Limb (tissue), 2 donors: Measurements from ENCODE around the gene CEP83.

ENCODE experiments used
- DNase-seq, 2 donors: peaks; one replicate each; pipeline ENCODE4 v3.0.0-alpha.2; 2016; ENCODE audit errors: extremely low spot score in 2 of 2

CEP83 gene

GRCh38 chr12:94305130-94305957, 154.3 kb downstream of the CEP83 start:
- no peak for DNase-seq

- no peak for DNase-seq
These were observed 155.1 kb downstream of the CEP83 start for GRCh38 chr12:94304566-94305061.

DNA sequence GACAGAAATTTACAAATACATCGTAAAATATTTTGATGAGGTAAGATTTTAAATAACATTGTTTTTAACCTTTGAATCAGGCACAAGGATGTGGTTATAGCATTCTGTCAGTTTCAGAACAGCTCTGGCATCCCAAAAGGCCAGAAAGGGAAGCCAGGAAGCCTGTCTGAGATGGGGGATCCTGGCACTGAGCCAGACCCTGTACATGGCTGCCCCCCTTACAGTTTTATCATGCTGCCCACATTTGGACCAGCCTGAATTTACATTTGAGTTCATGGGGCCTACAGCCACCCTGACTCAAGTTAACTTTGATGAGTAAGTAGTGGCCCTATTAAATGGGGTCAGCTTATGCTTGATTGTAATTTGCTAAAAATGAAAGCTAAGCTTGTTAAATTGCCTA, 155.7 kb downstream of the CEP83 start:
- DNase-seq, result no peak

DNA sequence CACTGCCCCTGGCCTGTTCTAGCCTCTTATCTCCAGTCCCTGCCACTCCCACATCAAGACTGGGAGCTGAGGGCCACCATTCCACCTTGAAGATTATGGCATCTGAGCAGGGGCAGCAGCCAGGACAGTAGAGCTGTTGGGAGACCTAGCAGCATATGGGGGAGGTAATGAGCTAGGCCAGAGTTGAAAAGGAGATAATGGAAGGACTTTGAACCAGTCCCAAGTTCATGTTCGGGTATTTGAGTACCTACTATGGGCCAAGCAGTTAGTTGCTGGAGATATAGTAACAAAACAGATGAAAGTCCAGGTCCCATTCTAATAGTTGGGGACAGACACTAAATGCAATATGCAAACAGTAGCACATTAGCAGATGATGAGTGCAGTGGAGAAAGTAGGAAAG, 159.8 kb downstream of the CEP83 start:
- DNase-seq, result no peak

- DNase-seq, result no peak
These were observed 161.7 kb downstream of the CEP83 start for GRCh38 chr12:94297876-94298505.

GRCh38 chr12:94297096-94297699, 162.5 kb downstream of the CEP83 start:
- DNase-seq, result no peak

DNA sequence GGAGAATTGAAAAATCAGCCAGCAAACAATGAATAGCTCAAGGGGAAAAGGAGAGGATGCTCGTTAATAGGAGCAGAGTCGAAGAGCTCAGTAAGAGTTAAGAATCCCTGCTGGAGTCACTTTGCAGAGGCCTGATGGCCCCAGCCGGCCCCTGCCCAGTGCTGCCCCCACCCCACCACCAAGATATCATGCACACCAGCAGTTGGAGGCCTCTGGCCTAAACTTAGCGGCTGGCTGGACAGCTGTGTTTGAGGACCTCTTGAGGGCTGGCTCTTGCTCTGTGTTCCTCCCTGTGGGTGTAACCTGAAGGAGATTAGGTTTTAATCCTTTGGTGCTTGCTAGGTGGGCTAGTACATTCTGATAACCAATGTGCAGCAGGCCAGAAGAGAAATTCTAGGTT, 169.3 kb downstream of the CEP83 start:
- peak in 1 of 2 donors; percentile 27 for DNase-seq

DNA sequence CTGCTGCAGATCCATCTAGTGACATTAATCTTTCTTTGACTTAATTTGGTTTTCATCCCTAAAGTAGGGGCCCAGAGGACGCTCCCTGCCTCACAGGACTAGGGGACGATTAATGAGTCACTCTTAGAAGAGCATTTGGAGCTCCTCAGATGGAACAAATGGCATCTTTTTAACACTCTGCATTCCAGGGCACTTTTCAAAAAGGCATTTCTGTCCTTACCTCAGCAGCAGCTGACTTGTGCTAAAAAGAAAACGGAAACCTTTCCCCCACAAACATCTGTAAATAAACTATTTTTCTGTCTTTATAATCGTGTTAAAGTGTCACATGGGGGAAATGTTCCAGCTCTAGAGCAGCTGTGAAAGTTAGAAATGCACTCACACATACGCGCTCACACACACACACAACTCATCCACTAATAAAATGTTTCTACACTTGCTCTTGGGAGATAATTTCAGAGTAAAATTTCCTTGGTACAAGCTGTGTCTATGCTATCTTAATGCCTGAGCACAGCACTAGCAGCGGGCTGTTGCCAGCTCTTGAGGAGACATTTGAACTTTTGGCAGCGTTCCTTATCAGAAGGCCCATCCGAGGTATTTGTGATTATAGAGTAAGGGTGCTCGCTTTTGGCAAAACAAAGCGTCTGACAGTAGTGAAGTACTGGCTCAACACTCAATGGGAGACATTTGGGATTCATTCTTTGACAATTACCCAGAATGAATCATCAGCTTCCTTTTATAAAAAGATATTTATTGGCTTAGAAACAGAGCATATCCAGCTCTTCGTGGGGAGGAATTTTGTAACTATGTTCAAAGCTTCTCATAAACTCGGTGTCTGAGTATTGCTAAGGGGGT, 170.0 kb downstream of the CEP83 start:
- DNase-seq, result peak in 1 of 2 donors; percentile 50

DNA sequence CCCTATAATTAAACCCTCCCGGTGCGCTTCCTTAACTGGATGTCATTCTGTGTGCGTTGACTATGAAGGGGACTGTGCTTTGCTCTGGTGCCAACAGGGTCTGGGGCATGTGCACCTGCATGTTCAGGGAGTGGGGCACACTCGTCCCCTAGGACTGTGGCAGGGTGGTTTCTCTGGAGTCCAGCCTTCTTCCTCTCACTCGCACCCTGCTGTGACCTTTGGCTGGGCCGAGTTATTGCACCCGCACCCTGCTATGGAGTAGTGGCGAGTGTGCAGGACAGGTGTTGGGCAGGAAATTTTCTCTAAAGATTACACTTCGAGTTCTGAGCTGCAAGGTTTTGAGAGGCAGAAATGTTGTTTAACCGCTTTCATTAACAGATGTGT, 172.4 kb downstream of the CEP83 start:
- no peak for DNase-seq

DNA sequence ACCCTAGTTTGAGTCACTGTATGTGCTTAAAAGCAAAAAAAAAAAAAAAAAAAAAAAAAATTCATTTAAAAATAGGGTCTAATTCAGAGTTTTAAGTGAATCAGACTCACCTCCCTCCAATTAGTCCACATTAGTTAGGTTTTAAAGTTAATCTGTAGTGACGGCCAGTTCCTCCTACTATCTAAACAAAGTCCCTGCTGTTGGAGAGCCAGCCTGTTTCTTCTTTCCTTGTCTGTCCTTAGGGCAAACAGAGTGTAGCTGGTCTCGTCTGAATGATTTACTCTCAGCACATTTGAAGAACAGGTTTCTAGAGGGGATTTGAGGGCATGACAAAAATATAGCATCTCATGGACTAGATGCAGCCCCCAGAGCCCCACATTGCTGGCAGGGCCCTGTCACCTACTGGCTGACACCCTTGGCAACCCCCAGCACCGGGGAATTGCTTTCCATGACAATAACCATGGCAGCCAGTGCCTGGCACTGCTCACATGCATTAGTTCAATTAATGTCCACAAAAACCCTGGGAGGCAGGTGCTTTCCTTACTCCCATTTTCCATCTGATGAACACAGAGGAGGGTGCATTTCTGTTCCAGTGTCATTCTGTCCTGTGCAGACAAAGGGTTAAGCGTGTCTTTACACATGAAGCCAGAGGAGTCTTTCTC, 173.0 kb downstream of the CEP83 start:
- DNase-seq, result no peak

- DNase-seq, result no peak
These were observed 173.6 kb downstream of the CEP83 start for GRCh38 chr12:94285943-94286582.

DNA sequence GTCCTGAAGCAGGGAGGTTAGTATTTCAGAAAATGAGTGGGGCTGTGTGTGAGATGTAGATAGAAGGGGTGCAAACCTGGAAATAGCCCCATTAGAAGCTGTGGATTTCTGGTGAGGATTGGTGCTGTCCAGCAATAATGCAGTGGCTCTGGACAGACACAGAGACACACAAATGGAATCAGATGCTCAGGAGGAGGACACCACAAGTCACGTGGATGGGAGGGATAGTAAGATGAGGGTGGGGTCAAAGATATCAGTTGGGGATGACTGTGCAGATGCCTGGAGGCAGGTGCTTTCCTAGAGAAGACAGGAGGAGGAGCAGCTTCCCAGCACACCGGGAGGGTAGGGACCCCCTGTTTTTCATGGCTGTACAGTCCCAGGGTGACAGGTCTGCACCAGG, 174.8 kb downstream of the CEP83 start:
- DNase-seq, result no peak

GRCh38 chr12:94284046-94284445, 175.6 kb downstream of the CEP83 start:
- DNase-seq, result no peak

- no peak for DNase-seq
These were observed 177.0 kb downstream of the CEP83 start for GRCh38 chr12:94282675-94283074.

DNA sequence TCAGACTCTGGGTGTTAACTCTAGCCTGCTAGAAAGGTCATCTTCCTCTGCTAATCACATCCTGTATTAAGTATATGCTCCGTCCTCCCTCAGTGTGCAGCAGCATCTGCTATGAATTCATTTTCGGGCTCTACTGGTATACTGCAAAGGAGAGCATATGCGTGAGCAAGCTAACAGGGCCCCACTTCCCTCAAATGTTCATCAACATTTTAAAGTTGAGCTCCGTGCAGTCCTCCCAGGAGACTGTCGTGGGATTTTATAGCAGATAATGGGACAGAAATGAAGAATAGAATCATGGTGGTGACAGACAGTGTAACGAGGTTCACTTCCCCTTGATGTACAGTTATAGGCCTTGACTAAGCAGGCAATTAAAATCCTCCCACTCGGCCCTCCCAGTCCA, 179.6 kb downstream of the CEP83 start:
- DNase-seq, result no peak

GRCh38 chr12:94277426-94278000, 182.2 kb downstream of the CEP83 start:
- no peak for DNase-seq

DNA sequence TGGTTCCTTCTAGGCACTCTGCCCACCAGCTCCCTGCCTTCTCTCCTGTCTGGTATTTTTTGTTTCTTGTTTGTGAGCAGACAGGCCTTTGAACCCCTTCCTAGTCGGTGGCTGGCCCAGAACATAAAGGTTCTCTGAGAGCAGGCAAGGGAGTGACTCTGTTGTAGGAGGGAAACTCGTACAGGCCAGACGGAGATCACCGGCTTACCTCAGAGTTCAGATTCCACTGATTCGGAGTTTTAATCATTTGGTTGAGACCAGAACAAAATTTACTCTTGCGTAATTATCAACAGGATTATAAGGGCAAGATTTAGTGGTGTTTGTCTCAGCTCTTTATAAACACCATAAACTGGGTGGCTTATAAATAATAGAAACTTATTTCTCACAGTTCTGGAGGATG, 182.9 kb downstream of the CEP83 start:
- DNase-seq, result no peak

DNA sequence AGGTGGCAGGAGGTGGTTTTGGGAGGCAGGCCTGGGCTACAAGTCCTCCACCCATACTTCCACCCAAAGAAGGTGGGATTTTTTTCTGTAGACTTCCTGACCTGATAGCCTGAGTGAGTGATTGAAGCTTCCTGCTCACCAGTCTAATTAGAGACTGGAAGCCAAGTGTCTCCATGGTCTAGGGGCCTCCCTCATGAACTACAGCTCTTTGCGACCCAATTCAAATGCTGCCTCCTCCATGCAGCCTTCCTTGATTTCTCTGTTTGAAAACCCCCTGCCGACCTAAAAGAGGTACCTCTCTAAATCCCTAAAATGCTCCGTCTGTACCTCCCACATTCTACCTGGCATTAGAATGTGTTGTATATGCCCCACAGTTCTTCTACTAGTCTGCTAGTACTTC, 186.4 kb downstream of the CEP83 start:
- DNase-seq, result no peak

- no peak for DNase-seq
These were observed 187.4 kb downstream of the CEP83 start for GRCh38 chr12:94272280-94272679.

DNA sequence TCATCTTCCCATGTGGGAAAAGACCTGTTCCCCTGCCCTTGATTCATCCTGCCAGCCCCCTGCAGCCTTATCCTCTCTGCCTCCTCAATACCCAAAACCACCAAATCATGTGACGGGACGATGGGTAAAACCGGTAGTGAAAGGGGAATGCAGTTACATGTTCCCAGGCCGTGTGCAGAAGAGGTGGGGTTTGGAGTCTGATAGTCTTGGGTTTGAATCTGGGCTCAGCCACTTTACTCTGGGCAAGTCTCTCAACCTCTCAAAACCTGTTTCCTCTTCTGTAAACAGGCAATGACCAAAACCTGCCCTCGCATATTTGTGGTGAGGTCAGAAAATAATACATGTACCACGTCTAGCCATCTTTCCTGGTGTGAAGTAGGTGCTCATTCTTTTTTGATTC, 188.3 kb downstream of the CEP83 start:
- no peak for DNase-seq
